ENCODE measurements around the gene RASA2.

RASA2 gene

DNA sequence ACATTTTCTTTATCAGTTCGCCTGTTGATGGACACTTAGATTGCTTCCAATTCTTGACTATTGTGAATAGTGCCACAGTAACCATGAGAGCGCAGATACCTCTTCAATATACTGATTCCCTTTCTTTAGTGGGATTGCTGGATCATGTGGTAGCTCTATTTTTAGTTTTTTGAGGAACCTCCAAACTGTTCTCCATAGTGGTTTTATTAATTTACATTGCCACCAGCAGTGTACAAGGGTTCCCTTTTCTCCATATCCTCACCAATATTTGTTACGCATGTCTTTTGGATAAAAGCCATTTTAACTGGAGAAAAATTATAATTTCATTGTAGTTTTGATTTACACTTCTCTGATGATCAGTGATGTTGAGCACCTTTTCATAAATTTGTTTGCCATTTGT lies 59.3 kb downstream of the RASA2 start:
- TF ChIP-seq, protein P1, sequence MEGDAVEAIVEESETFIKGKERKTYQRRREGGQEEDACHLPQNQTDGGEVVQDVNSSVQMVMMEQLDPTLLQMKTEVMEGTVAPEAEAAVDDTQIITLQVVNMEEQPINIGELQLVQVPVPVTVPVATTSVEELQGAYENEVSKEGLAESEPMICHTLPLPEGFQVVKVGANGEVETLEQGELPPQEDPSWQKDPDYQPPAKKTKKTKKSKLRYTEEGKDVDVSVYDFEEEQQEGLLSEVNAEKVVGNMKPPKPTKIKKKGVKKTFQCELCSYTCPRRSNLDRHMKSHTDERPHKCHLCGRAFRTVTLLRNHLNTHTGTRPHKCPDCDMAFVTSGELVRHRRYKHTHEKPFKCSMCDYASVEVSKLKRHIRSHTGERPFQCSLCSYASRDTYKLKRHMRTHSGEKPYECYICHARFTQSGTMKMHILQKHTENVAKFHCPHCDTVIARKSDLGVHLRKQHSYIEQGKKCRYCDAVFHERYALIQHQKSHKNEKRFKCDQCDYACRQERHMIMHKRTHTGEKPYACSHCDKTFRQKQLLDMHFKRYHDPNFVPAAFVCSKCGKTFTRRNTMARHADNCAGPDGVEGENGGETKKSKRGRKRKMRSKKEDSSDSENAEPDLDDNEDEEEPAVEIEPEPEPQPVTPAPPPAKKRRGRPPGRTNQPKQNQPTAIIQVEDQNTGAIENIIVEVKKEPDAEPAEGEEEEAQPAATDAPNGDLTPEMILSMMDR (IDR thresholded peaks at IDR 0.05; ENCODE audit: low read depth, low read length, missing control alignments): no peak
- Histone ChIP-seq H3K27me3 (replicated peaks) (no peaks in the 10 kb centered on the region), H3K36me3 (replicated peaks) (peaks cover 6% of the 10 kb centered on the region), H3K4me3 (ENCODE audit: low read depth, low read length) (no peak overlapping the region), H3K27ac (no peak overlapping the region)
- DNase-seq: no peak
- in situ Hi-C loops (cut with HindIII; ENCODE audit: low pct_ligation_motif_present, low sequenced_read_pairs): no loop called here

DNA sequence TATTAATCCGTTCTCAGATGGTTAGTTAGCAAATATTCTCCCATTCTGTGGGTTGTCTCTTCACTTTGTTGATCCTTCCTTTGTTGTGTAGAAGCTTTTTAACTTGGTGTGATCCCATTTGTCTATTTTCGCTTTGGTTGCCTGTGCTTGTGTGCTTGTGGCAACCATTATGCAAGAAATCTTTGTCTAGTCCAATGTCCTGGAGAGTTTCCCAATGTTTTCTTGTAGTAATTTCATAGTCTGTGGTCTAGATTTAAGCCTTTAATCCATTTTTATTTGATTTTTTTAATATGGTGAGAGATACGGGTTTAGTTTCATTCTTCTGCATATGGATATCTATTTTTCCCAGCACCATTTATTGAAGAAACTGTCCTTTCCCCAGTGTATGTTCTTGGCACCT lies 59.8 kb downstream of the RASA2 start:
- no peak for DNase-seq
- Histone ChIP-seq H3K36me3 (replicated peaks) (peaks cover 6% of the 10 kb centered on the region), H3K4me3 (ENCODE audit: low read depth, low read length) (no peak overlapping the region), H3K27ac (no peak overlapping the region), H3K27me3 (replicated peaks) (no peaks in the 10 kb centered on the region)
- in situ Hi-C loops (cut with HindIII; ENCODE audit: low pct_ligation_motif_present, low sequenced_read_pairs): no loop called here
- TF ChIP-seq, protein P1 (IDR thresholded peaks at IDR 0.05; ENCODE audit: low read depth, low read length, missing control alignments): no peak

DNA sequence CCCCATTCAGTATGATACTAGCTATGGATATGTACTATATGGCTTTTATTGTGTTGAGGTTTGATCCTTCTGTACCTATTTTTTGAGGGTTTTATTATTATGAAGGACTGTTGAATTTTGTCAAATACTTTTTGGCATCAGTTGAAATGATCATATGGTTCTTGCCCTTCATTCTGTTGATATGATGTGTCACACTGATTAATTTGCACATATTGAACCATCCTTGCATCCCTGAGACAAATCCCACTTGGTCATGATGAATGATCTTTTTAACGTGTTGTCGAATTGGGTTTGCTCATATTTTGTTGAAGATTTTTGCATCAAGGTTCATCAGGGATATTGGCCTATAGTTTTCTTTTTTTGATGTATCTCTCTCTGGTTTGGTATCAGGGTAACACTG lies 61.0 kb downstream of the RASA2 start:
- TF ChIP-seq, protein P1 (IDR thresholded peaks at IDR 0.05; ENCODE audit: low read depth, low read length, missing control alignments): no peak
- no peak for DNase-seq
- Histone ChIP-seq H3K4me3 (ENCODE audit: low read depth, low read length) (no peak overlapping the region), H3K27ac (no peak overlapping the region), H3K36me3 (replicated peaks) (peaks cover 6% of the 10 kb centered on the region), H3K27me3 (replicated peaks) (no peaks in the 10 kb centered on the region)
- in situ Hi-C loops (cut with HindIII; ENCODE audit: low pct_ligation_motif_present, low sequenced_read_pairs): no loop called here

DNA sequence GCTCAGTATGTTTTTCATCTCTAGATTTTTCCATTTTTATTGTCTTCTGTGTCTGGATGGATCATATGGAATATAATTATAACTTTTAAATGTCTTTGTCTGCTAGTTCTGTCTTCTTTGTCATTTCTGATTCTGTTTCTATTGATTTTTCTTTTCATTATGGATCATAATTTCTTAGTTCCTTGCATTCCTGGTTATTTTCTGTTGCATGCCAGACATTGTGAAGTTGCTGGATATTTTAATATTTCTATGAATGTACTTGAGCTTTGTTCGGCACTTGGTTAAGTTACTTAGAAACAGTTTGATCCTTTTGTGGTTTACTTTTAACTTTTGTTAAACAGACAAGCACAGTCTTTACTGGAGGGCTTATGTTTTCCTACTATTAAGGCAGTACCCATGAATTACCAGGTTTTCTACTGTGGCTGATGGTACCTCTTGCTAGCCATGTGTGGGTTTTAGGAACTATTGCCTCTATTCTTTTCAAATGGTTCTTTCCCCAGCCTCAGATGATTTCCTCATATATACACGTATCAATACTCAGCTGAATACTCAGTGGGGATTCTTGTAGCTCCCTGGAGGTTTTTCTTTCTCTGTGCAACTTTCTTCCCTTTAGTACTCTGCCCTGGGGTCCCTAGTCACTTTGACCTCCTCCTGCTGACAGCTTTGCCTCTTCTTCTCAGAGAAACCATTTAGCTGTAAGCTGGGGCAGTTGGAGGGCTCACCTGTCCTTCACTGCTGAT lies 64.3 kb downstream of the RASA2 start:
- no peak for DNase-seq
- H3K4me3 ChIP-seq (ENCODE audit: low read depth, low read length): no peak overlapping the region
- in situ Hi-C loops (cut with HindIII; ENCODE audit: low pct_ligation_motif_present, low sequenced_read_pairs): no loop called here
- TF ChIP-seq, protein P1 (IDR thresholded peaks at IDR 0.05; ENCODE audit: low read depth, low read length, missing control alignments): no peak
- H3K36me3 ChIP-seq (replicated peaks): peaks cover 7% of the 10 kb centered on the region
- no peaks in the 10 kb centered on the region for H3K27me3 ChIP-seq (replicated peaks)
- H3K27ac ChIP-seq: no peak overlapping the region

DNA sequence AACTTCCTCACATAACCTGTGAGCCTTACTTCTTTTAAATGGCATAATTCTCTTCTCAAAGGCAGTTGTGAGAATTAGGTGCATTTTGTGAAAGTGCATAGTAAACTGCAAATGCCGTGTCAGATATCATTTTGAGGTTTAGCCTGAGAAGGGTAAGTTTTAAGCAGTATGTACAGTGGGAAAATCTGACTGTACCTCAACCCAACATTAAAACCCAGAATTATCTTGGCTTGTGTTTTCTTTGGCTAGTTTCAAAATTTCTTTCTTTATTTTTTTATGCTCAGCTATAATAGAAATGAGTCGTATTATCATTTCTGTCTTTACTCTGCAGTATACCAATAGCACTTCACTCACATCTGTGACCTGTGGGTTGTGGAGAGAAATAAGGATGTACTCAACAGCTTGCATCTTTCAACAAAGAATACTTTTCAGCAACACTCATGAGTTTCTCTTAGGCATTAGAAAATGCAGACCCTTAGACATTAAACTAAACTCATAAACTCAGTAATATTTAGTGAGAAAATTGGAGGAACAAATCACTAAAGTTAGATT lies 65.7 kb downstream of the RASA2 start:
- peaks cover 10% of the 10 kb centered on the region for H3K36me3 ChIP-seq (replicated peaks)
- H3K27ac ChIP-seq: no peak overlapping the region
- H3K27me3 ChIP-seq (replicated peaks): no peaks in the 10 kb centered on the region
- no peak overlapping the region for H3K4me3 ChIP-seq (ENCODE audit: low read depth, low read length)
- TF ChIP-seq, protein P1 (IDR thresholded peaks at IDR 0.05; ENCODE audit: low read depth, low read length, missing control alignments): no peak
- no peak for DNase-seq
- in situ Hi-C loops (cut with HindIII; ENCODE audit: low pct_ligation_motif_present, low sequenced_read_pairs): no loop called here
